Measurements from ENCODE around the gene PRR19. TPM values are rescaled to one million over a fixed set of nuclear protein-coding genes. Genes with fewer than 3 reads are reported as not detected.
"Not testable (repeated sequence)": the region's sequence is repeated elsewhere in the genome, so short reads cannot be mapped to it uniquely, and the experiment has no call there.

Gene PRR19
- total RNA-seq, 1 donor from 2014 or later = 2.0 TPM

DNA sequence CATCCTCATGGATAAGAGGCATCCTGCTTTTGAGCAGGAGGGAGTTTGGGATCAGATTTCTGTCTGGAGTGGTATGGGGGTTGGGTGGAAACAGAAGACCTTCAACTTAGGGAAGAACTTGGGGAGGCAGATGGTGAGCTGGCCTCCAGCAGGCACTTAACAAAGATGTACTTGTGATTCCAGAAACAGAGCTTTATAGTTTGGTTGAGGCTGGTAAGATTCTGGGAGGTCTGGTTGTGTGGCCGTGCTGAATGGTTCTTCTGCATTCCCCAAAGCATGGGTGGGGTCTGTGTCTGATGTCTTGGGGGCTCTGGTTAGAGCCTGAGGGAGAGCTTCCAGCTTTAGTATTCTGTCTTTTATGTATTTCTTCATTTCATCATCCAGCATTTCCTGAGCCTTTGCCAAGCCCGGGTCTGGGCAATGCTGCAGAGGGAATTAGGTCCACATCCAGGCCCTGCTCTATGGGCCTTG lies 28.3 kb downstream of the PRR19 start:
- Mint-ChIP-seq H3K27me3 (ENCODE audit: unreplicated experiment) (no peaks in the 10 kb centered on the region), H3K4me3 (ENCODE audit: unreplicated experiment) (no peak overlapping the region), H3K9me3 (ENCODE audit: unreplicated experiment) (no peaks in the 10 kb centered on the region), H3K4me1 (ENCODE audit: unreplicated experiment) (peaks cover 29% of the 10 kb centered on the region), H3K27ac (ENCODE audit: unreplicated experiment) (no peak overlapping the region), H3K36me3 (ENCODE audit: unreplicated experiment) (no peaks in the 10 kb centered on the region)
- DNase-seq (ENCODE audit: extremely low spot score, unreplicated experiment) = no peak
- TF ChIP-seq, protein P1, sequence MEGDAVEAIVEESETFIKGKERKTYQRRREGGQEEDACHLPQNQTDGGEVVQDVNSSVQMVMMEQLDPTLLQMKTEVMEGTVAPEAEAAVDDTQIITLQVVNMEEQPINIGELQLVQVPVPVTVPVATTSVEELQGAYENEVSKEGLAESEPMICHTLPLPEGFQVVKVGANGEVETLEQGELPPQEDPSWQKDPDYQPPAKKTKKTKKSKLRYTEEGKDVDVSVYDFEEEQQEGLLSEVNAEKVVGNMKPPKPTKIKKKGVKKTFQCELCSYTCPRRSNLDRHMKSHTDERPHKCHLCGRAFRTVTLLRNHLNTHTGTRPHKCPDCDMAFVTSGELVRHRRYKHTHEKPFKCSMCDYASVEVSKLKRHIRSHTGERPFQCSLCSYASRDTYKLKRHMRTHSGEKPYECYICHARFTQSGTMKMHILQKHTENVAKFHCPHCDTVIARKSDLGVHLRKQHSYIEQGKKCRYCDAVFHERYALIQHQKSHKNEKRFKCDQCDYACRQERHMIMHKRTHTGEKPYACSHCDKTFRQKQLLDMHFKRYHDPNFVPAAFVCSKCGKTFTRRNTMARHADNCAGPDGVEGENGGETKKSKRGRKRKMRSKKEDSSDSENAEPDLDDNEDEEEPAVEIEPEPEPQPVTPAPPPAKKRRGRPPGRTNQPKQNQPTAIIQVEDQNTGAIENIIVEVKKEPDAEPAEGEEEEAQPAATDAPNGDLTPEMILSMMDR (IDR thresholded peaks at IDR 0.05) = no peak

DNA sequence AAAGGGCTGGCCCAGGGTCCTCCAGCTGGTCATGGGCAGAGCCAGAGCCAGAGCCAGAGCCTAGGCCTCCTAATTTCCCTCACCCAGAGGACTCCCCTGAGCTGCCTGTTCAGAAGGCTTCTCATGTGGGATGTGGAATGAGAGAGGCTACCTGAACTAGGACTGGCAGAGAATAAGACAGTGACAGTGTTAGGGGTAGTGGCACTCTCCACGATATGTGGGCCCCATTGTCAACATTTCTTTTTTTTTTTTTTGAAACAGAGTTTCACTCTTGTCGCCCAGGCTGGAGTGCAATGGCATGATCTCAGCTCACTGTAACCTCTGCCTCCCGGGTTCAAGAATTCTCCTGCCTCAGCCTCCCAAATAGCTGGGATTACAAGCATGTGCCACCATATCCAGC lies 29.4 kb downstream of the PRR19 start:
- not testable (repeated sequence) for DNase-seq (ENCODE audit: extremely low spot score, unreplicated experiment); H3K9me3 Mint-ChIP-seq (ENCODE audit: unreplicated experiment); H3K36me3 Mint-ChIP-seq (ENCODE audit: unreplicated experiment); H3K27ac Mint-ChIP-seq (ENCODE audit: unreplicated experiment); H3K27me3 Mint-ChIP-seq (ENCODE audit: unreplicated experiment); H3K4me3 Mint-ChIP-seq (ENCODE audit: unreplicated experiment)
- H3K4me1 Mint-ChIP-seq (ENCODE audit: unreplicated experiment) = peaks cover 27% of the 10 kb centered on the region

DNA sequence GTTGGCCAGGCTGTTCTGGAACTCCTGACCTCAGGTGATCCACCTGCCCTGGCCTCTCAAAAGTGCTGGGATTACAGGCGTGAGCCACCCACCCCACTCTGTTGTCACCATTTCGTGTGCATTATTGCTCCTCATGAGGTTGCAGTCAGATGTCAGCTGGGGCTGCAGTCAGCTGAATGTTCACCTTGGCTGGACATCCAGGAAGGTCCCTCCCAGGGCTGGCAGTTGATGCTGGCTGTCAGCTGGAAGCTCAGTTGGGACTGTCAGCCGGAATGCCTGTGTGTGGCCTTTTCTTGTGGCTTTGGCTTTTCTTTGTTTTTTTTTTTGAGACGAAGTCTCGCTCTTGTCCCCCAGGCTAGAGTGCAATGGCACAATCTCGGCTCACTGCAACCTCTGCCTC lies 30.1 kb downstream of the PRR19 start:
- Mint-ChIP-seq H3K27me3 (ENCODE audit: unreplicated experiment) (no peaks in the 10 kb centered on the region), H3K36me3 (ENCODE audit: unreplicated experiment) (no peaks in the 10 kb centered on the region), H3K4me3 (ENCODE audit: unreplicated experiment) (no peak overlapping the region), H3K4me1 (ENCODE audit: unreplicated experiment) (peaks cover 20% of the 10 kb centered on the region), H3K9me3 (ENCODE audit: unreplicated experiment) (no peaks in the 10 kb centered on the region), H3K27ac (ENCODE audit: unreplicated experiment) (no peak overlapping the region)
- DNase-seq (ENCODE audit: extremely low spot score, unreplicated experiment) = no peak
- TF ChIP-seq, protein P1 (IDR thresholded peaks at IDR 0.05) = no peak

DNA sequence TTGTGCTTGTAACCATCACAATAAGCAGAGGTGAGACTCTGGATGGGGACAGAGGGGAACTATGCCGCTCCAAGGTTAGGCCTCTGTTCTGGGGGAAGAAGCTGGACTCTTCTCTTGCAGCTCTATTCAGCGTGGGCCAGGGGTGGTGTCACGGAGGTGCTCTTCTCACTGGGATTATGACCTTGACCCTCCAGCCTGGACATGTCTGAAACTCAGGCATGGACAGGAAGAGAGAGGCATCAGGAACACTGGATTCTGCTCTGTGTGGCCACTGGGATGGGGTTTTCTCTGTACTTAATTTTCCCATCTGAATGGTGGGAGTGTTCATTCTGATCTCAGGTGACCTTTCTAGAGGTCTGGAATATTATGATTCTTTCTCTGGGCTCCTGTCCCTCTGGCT lies 31.1 kb downstream of the PRR19 start:
- TF ChIP-seq, protein P1 (IDR thresholded peaks at IDR 0.05) = no peak
- Mint-ChIP-seq H3K4me1 (ENCODE audit: unreplicated experiment) (peaks cover 13% of the 10 kb centered on the region), H3K36me3 (ENCODE audit: unreplicated experiment) (peaks cover 4% of the 10 kb centered on the region), H3K4me3 (ENCODE audit: unreplicated experiment) (no peak overlapping the region), H3K9me3 (ENCODE audit: unreplicated experiment) (no peaks in the 10 kb centered on the region), H3K27ac (ENCODE audit: unreplicated experiment) (no peak overlapping the region), H3K27me3 (ENCODE audit: unreplicated experiment) (no peaks in the 10 kb centered on the region)
- no peak for DNase-seq (ENCODE audit: extremely low spot score, unreplicated experiment)

DNA sequence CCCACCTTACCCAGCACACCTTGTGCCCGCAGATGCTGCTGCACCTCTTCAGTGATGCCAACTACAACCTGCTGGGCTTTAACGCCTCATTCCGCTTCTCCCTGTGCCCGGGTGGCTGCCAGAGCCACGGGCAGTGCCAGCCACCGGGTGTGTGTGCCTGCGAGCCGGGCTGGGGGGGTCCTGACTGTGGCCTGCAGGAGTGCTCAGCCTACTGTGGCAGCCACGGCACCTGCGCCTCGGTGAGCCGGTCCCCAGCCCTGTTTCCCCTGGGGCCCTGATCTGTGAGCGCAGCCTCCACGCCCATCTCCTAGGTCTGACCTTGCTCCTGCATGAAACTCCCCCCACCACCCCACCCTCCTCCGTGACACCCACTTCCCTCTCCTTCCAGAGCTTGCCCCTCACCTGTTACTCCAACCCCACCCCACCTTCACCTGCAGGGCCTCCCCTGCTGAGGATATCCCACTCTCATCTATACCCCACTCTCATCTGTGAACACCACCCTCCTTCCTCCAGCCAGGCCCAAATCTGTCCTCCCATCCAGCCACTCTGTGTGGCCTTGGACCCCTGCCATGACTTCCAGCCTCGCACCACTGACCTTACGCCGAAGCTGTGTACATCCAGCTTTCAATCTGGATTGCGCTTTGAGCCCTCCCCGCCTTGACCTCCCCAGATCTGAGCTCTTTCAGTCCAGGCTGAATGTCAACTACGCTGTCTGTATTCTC lies 32.2 kb downstream of the PRR19 start:
- H3K4me3 Mint-ChIP-seq (ENCODE audit: unreplicated experiment) = no peak overlapping the region
- H3K9me3 Mint-ChIP-seq (ENCODE audit: unreplicated experiment) = no peaks in the 10 kb centered on the region
- no peaks in the 10 kb centered on the region for H3K27me3 Mint-ChIP-seq (ENCODE audit: unreplicated experiment)
- TF ChIP-seq, protein P1 (IDR thresholded peaks at IDR 0.05) = no peak
- H3K36me3 Mint-ChIP-seq (ENCODE audit: unreplicated experiment) = peaks cover 6% of the 10 kb centered on the region
- peaks cover 8% of the 10 kb centered on the region for H3K4me1 Mint-ChIP-seq (ENCODE audit: unreplicated experiment)
- H3K27ac Mint-ChIP-seq (ENCODE audit: unreplicated experiment) = no peak overlapping the region
- no peak for DNase-seq (ENCODE audit: extremely low spot score, unreplicated experiment)

Measured in osteocyte (in vitro differentiated cells).